Muscle of back (tissue), 10 donors: ENCODE data around the gene AKAP12. TPM values are rescaled to one million over a fixed set of nuclear protein-coding genes. Genes with fewer than 3 reads are reported as not detected.

Experiments
- polyA plus RNA-seq, 10 donors: library from polyadenylated mRNA; unstranded; fragments of 120-200 nt; gene quantifications; one replicate each; pipeline ENCODE4 v1.2.1, GENCODE V29; 2013; ENCODE audit not compliant: insufficient read length in 10 of 10

The AKAP12 gene
- polyA plus RNA-seq, 10 donors = 95.4 to 171 (median 121) TPM

Other genes starting within 250 kb of the AKAP12 start
- 10 to 100 TPM; 10.3 to 14.7 (median 11.1) TPM for gene ZBTB2, start 151.6 kb downstream of the AKAP12 start, polyA plus RNA-seq
- gene RMND1, start 212.2 kb downstream of the AKAP12 start, polyA plus RNA-seq = 10 to 100 TPM; 12.8 to 24.4 (median 21.4) TPM